Body of pancreas (tissue), 4 donors: ENCODE data around the gene MICAL2. TPM values are rescaled to one million over a fixed set of nuclear protein-coding genes. Genes with fewer than 3 reads are reported as not detected.

ENCODE experiments used
- ATAC-seq: fragments of 150-250 bp; one replicate; pipeline ENCODE4 v1.9.1; 2016
- DNase-seq, 4 donors: peaks; one replicate each; pipeline ENCODE4 v3.0.0-alpha.2; 2019
- H3K27ac ChIP-seq, 4 donors: fragments of 200-600 bp; sonication (generic); 1 replicate in 3 of 4; 2 replicates in 1 of 4; pipeline versions ENCODE4 v1.5.1 to v1.6.1; 2016 to 2019; ENCODE audit warnings: mild to moderate bottlenecking in 1 of 4, mixed read lengths in 1 of 4, moderate library complexity in 1 of 4
- H3K27me3 ChIP-seq, 2 donors: fragments of 200-600 bp; sonication (generic); one replicate each; pipeline ENCODE4 v1.6.0; 2016; ENCODE audit warnings: mild to moderate bottlenecking in 1 of 2
- H3K36me3 ChIP-seq, 2 donors: fragments of 200-600 bp; sonication (generic); replicated peaks in 1 of 2; 2 replicates each; pipeline ENCODE4 v1.5.1; 2016; ENCODE audit warnings: low read depth in 2 of 2; ENCODE audit not compliant: insufficient read depth in 1 of 2
- H3K4me1 ChIP-seq: fragments of 200-600 bp; sonication (generic); one replicate; pipeline ENCODE4 v1.6.0; 2016
- H3K4me3 ChIP-seq, 2 donors: fragments of 200-600 bp; sonication (generic); 1 replicate in 1 of 2; 2 replicates in 1 of 2; pipeline ENCODE4 v1.5.1; 2016 to 2019
- H3K9me3 ChIP-seq, 3 donors: fragments of 200-600 bp; sonication (generic); 1 replicate in 2 of 3; 2 replicates in 1 of 3; pipeline ENCODE4 v1.5.1; 2016
- CTCF ChIP-seq, 7 experiments: fragments of 450-650 bp in 4 of 7; fragments of 200-600 bp in 3 of 7; sonication (generic) in 3 of 7; IDR thresholded peaks; one replicate each; pipeline ENCODE4 v1.5.1; 2016 to 2019; ENCODE audit warnings: antibody characterized with exemption in 7 of 7
- POLR2A ChIP-seq, 3 donors: fragments of 450-650 bp; IDR thresholded peaks; one replicate each; pipeline ENCODE4 v1.6.1; 2016; ENCODE audit warnings: antibody characterized with exemption in 3 of 3, mild to moderate bottlenecking in 2 of 3
- WGBS, 2 donors: methylation state at CpG; one replicate each; pipeline ENCODE4 v1.1.5; 2017; 5-methylcytosine and 5-hydroxymethylcytosine counted together
- intact Hi-C: fragments of 100-400 bp; cut with DNase I; formaldehyde crosslinking; loops from one replicate; pipeline ENCODE4 v1.15.1; 2023
- total RNA-seq, 2 donors: library from RNA; depleted of rRNA; stranded (reverse); fragments of >200 nt; gene quantifications; one replicate each; pipeline ENCODE4 v1.1.0, GENCODE V29; 2016

The MICAL2 gene
- total RNA-seq, 2 donors from 2014 or later = 16.6 to 24.4 TPM

DNA sequence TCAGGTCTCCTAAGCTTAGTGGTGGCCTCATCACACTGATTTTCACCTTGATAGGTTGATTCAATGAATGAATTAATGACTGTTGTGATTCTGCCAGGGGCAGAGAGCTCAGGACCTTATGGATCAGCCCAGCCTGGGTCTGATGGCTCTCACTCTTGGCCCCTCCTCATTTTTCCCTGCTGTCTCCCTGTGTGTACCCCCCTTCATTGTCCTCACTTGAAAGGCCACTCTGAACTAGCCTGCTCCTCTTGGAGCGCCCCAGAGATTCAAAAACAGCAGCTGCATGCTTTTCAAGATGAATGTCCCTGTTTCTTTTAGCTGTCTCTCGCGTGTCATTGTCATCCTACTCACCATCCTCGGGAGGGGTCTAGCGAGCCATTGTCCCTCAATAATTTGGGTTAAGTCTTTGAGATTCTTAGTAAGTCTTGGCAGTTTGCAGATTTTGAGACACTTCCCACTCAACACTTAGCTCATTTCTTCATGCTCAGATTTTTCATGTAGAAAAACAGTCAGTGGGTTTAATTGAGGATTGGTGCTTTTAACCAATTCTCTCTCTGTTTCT is 42.5 kb upstream of the MICAL2 start:
- Histone ChIP-seq H3K27ac (no peak overlapping the region), H3K4me1 (peaks cover 11% of the 10 kb centered on the region), H3K9me3 (no peaks in the 10 kb centered on the region), H3K27me3 (no peaks in the 10 kb centered on the region), H3K4me3 (no peak overlapping the region), H3K36me3 (no peaks in the 10 kb centered on the region)
- intact Hi-C loops = no loop called here
- ATAC-seq (no peak), DNase-seq (no peak)
- TF ChIP-seq POLR2A (IDR thresholded peaks at IDR 0.05) (no peak), CTCF (IDR thresholded peaks at IDR 0.05) (no peak)
- WGBS, 2 donors = 88 to 95% methylated on average over 5 of the region's 5 CpGs

DNA sequence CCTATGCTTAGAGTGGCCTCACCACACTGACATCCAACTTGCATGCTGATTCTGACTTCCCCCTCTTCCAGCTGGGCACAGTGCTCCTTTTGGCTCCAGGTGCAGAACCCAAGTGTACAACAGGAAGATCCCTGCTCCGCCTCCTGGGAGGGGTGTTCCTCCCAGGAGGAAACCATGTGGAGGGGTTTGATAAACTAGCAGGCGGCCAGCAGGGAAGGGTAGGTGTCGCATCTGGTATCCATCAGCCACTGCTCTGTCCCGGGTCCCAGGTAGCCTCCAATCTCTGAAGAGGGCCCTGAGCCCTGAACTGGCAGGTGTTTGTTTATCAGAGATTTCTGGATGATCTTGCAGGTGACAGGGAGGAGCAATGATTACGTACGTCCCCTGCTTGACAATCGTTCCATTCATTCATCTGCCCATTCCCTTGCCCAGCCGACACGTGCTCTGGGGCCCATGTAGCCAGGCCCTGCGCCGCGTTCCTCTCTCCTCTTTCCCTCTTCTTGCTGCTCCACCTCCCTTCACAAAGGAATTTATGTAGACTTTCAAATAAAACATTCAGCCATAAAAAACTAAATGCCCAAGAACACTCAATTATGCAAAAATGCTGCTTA is 41.2 kb upstream of the MICAL2 start:
- H3K36me3 ChIP-seq = no peaks in the 10 kb centered on the region
- H3K27ac ChIP-seq = no peak overlapping the region
- H3K4me3 ChIP-seq = no peak overlapping the region
- ATAC-seq (no peak), DNase-seq (no peak)
- H3K9me3 ChIP-seq = no peaks in the 10 kb centered on the region
- no peaks in the 10 kb centered on the region for H3K27me3 ChIP-seq
- WGBS, 2 donors = 78 to 87% methylated on average over 10 to 12 of the region's 12 CpGs
- TF ChIP-seq POLR2A (IDR thresholded peaks at IDR 0.05) (no peak), CTCF (IDR thresholded peaks at IDR 0.05) (no peak)
- peaks cover 11% of the 10 kb centered on the region for H3K4me1 ChIP-seq
- intact Hi-C loops = no loop called here

- WGBS, 2 donors = 73 to 89% methylated on average over 5 to 13 of the region's 14 CpGs
- H3K36me3 ChIP-seq = no peaks in the 10 kb centered on the region
- intact Hi-C loops = no loop called here
- no peak for DNase-seq
- no peak overlapping the region for H3K27ac ChIP-seq
- no peak overlapping the region for H3K4me3 ChIP-seq
- peaks cover 11% of the 10 kb centered on the region for H3K4me1 ChIP-seq
- no peaks in the 10 kb centered on the region for H3K27me3 ChIP-seq
- TF ChIP-seq POLR2A (IDR thresholded peaks at IDR 0.05) (no peak), CTCF (IDR thresholded peaks at IDR 0.05) (no peak)
- ATAC-seq = peak; percentile 13
- H3K9me3 ChIP-seq = no peaks in the 10 kb centered on the region
Measured at GRCh38 chr11:12070446-12071267, 39.7 kb upstream of the MICAL2 start.

GRCh38 chr11:12071574-12071973 is 38.8 kb upstream of the MICAL2 start:
- WGBS, 2 donors = 77 to 80% methylated on average over 3 of the region's 3 CpGs
- DNase-seq (no peak), ATAC-seq (no peak)
- H3K36me3 ChIP-seq = no peaks in the 10 kb centered on the region
- H3K9me3 ChIP-seq = no peaks in the 10 kb centered on the region
- intact Hi-C loops = no loop called here
- H3K27me3 ChIP-seq = no peaks in the 10 kb centered on the region
- peaks cover 5% of the 10 kb centered on the region for H3K4me1 ChIP-seq
- no peak for TF ChIP-seq POLR2A (IDR thresholded peaks at IDR 0.05)
- no peak for TF ChIP-seq CTCF (IDR thresholded peaks at IDR 0.05)
- H3K27ac ChIP-seq = no peak overlapping the region
- H3K4me3 ChIP-seq = no peak overlapping the region
